Right cardiac atrium (tissue), 5 donors: ENCODE data around the gene INCA1. TPM values are rescaled to one million over a fixed set of nuclear protein-coding genes. Genes with fewer than 3 reads are reported as not detected.

ENCODE experiments used
- ATAC-seq, 2 donors: fragments of 200-7000 bp; cut with Tn5 transposase; one replicate each; pipeline versions ENCODE4 v1.8.0 to v1.9.1; 2020; ENCODE audit warnings: moderate library complexity in 2 of 2, mild to moderate bottlenecking in 1 of 2
- DNase-seq, 3 donors: peaks; one replicate each; pipeline ENCODE4 v3.0.0-alpha.2; 2020
- H3K27ac ChIP-seq: one replicate; pipeline ENCODE4 v1.5.1; 2013; ENCODE audit warnings: mild to moderate bottlenecking, low read length, control low read depth, moderate library complexity
- H3K27me3 ChIP-seq: one replicate; pipeline ENCODE4 v1.6.1; 2013; ENCODE audit not compliant: control insufficient read depth, insufficient read depth
- H3K4me1 ChIP-seq: one replicate; pipeline ENCODE4 v1.6.1; 2013; ENCODE audit warnings: low read length; ENCODE audit not compliant: control insufficient read depth, insufficient read depth
- H3K4me3 ChIP-seq: one replicate; pipeline ENCODE4 v1.5.1; 2013; ENCODE audit warnings: low read length, control low read depth
- H3K9me3 ChIP-seq: one replicate; pipeline ENCODE4 v1.6.1; 2013; ENCODE audit warnings: low read length; ENCODE audit not compliant: control insufficient read depth
- WGBS: extraction: QIAGEN DNeasy Blood & Tissue Kit; methylation state at CpG from one replicate; pipeline ENCODE4 v1.1.7; 2013; 5-methylcytosine and 5-hydroxymethylcytosine counted together
- intact Hi-C, 4 donors: fragments of 100-400 bp; cut with DNase I; formaldehyde crosslinking; loops; one replicate each; pipeline versions ENCODE4 v1.11.0 to v1.14.0; 2022 to 2023
- polyA plus RNA-seq: library from polyadenylated mRNA; stranded (reverse); fragments of 200-250 nt; gene quantifications from one replicate; pipeline ENCODE4 v1.2.3, GENCODE V29; 2013
- total RNA-seq, 4 donors: library from RNA; stranded (reverse); fragmentation: NEBNext Ultra II Directional; extraction: Animal tissue kit (Norgen Biotek cat#: 25700); gene quantifications; one replicate each; pipeline ENCODE4 v1.2.1, GENCODE V29; 2021
- donor health status: healthy with polysubstance abuse.
- donor health status: DM: no; HTN: yes; CAD: no.
- donor health status: DM: no; HTN: no; CAD: no.
- donor health status: DM: no; HTN: yes; CAD: no; lungs with severe emphysema.
- donor health status: DM: yes; HTN: yes; CAD: no.

INCA1 gene
- total and polyA plus RNA-seq, 5 donors: 2.2 to 5.0 (median 3.7) TPM

- H3K4me1 ChIP-seq: peaks cover 5% of the 10 kb centered on the region
- peak overlapping the region; percentile 87 for H3K4me3 ChIP-seq
- DNase-seq (peak in 2 of 3 donors; percentile 57 to 67), ATAC-seq (no peak)
- H3K27ac ChIP-seq: peak overlapping the region; percentile 42
- no peaks in the 10 kb centered on the region for H3K27me3 ChIP-seq
- intact Hi-C loops: no loop called here
- H3K9me3 ChIP-seq: no peaks in the 10 kb centered on the region
- WGBS: 2% methylated on average over 7 of the region's 7 CpGs
Measured at GRCh38 chr17:4947010-4947410, 50.3 kb downstream of the INCA1 start.

GRCh38 chr17:4946312-4946976 lies 50.9 kb downstream of the INCA1 start:
- peak in 1 of 3 donors; percentile 39 for DNase-seq
- ATAC-seq: no peak
- 32% methylated on average over 16 of the region's 16 CpGs for WGBS
- Histone ChIP-seq H3K9me3 (no peaks in the 10 kb centered on the region), H3K4me3 (peak overlapping the region; percentile 87), H3K27ac (no peak overlapping the region), H3K27me3 (no peaks in the 10 kb centered on the region), H3K4me1 (peaks cover 5% of the 10 kb centered on the region)
- intact Hi-C loops: no loop called here

- ATAC-seq: no peak
- Histone ChIP-seq H3K4me3 (no peak overlapping the region), H3K9me3 (no peaks in the 10 kb centered on the region), H3K27me3 (no peaks in the 10 kb centered on the region), H3K27ac (peak overlapping the region; percentile 34), H3K4me1 (peaks cover 7% of the 10 kb centered on the region)
- intact Hi-C loops: no loop called here
- DNase-seq: peak in 1 of 3 donors; percentile 5
- 43% methylated on average over 4 of the region's 4 CpGs for WGBS
Measured at GRCh38 chr17:4945944-4946280, 51.4 kb downstream of the INCA1 start.

- no peaks in the 10 kb centered on the region for H3K9me3 ChIP-seq
- 44% methylated on average over 7 of the region's 7 CpGs for WGBS
- H3K27me3 ChIP-seq: no peaks in the 10 kb centered on the region
- intact Hi-C loops: no loop called here
- H3K27ac ChIP-seq: peak overlapping the region; percentile 54
- DNase-seq (peak; percentile 78 to 89 (median 87)), ATAC-seq (peak; percentile 6 to 52)
- no peak overlapping the region for H3K4me3 ChIP-seq
- peaks cover 7% of the 10 kb centered on the region for H3K4me1 ChIP-seq
Measured at GRCh38 chr17:4945176-4945943, 52.0 kb downstream of the INCA1 start.

- peak overlapping the region; percentile 54 for H3K27ac ChIP-seq
- H3K4me3 ChIP-seq: no peak overlapping the region
- intact Hi-C loops: loop anchor here in 1 of 4 donors (5.0 kb wide), 1 partner anchor 37 kb away; no protein-coding TSS in a partner anchor
- H3K9me3 ChIP-seq: no peaks in the 10 kb centered on the region
- no peaks in the 10 kb centered on the region for H3K27me3 ChIP-seq
- no peak for DNase-seq
- H3K4me1 ChIP-seq: peaks cover 7% of the 10 kb centered on the region
- WGBS: 55% methylated on average over 8 of the region's 8 CpGs
- ATAC-seq: no peak
Measured at GRCh38 chr17:4944554-4945175, 52.7 kb downstream of the INCA1 start.

GRCh38 chr17:4944163-4944553 lies 53.2 kb downstream of the INCA1 start:
- H3K27ac ChIP-seq: no peak overlapping the region
- no peak overlapping the region for H3K4me3 ChIP-seq
- DNase-seq (peak in 2 of 3 donors; percentile 36 to 67), ATAC-seq (no peak)
- no peaks in the 10 kb centered on the region for H3K27me3 ChIP-seq
- WGBS: 41% methylated on average over 3 of the region's 3 CpGs
- intact Hi-C loops: loop anchor here in 1 of 4 donors (5.0 kb wide), 1 partner anchor 37 kb away; no protein-coding TSS in a partner anchor
- peaks cover 7% of the 10 kb centered on the region for H3K4me1 ChIP-seq
- H3K9me3 ChIP-seq: no peaks in the 10 kb centered on the region

GRCh38 chr17:4942760-4943508 lies 54.4 kb downstream of the INCA1 start:
- ATAC-seq: no peak
- DNase-seq: peak in 1 of 3 donors; percentile 43
- intact Hi-C loops: loop anchor here in 1 of 4 donors (5.0 kb wide), 1 partner anchor 36 kb away; no protein-coding TSS in a partner anchor

GRCh38 chr17:4941319-4941610 lies 56.1 kb downstream of the INCA1 start:
- H3K4me3 ChIP-seq: peak overlapping the region; percentile 84
- no peak for ATAC-seq
- no peak for DNase-seq
- peaks cover 11% of the 10 kb centered on the region for H3K4me1 ChIP-seq
- H3K27ac ChIP-seq: no peak overlapping the region
- intact Hi-C loops: loop anchor here in 1 of 4 donors (5.0 kb wide), 1 partner anchor 34 kb away; no protein-coding TSS in a partner anchor
- no peaks in the 10 kb centered on the region for H3K9me3 ChIP-seq
- 45% methylated on average over 4 of the region's 4 CpGs for WGBS
- H3K27me3 ChIP-seq: no peaks in the 10 kb centered on the region

More at GRCh38 chr17:4942760-4943508, 54.4 kb downstream of the INCA1 start:
- Histone ChIP-seq H3K9me3 (no peaks in the 10 kb centered on the region), H3K27ac (no peak overlapping the region), H3K4me1 (peaks cover 11% of the 10 kb centered on the region), H3K4me3 (no peak overlapping the region), H3K27me3 (no peaks in the 10 kb centered on the region)
- 63% methylated on average over 13 of the region's 13 CpGs for WGBS

- DNase-seq: peak; percentile 62 to 91 (median 80)
- peak overlapping the region; percentile 98 for H3K27ac ChIP-seq
- peaks cover 11% of the 10 kb centered on the region for H3K4me1 ChIP-seq
- 2% methylated on average over 29 of the region's 29 CpGs for WGBS
- intact Hi-C loops: loop anchor here in 1 of 4 donors (5.0 kb wide), 1 partner anchor 33 kb away; no protein-coding TSS in a partner anchor
- H3K9me3 ChIP-seq: no peaks in the 10 kb centered on the region
- no peaks in the 10 kb centered on the region for H3K27me3 ChIP-seq
- peak; percentile 74 for ATAC-seq
- peak overlapping the region; percentile 84 for H3K4me3 ChIP-seq
Measured at GRCh38 chr17:4940555-4941318, 56.6 kb downstream of the INCA1 start.
